K562 (cell line): ENCODE measurements around the gene DIS3L. TPM values are rescaled to one million over a fixed set of nuclear protein-coding genes. Genes with fewer than 3 reads are reported as not detected.

Source experiments
- ATAC-seq: fragments of 200-7000 bp; cut with Tn5 transposase; 3 replicates; pipeline ENCODE4 v1.9.1; 2020; ENCODE audit warnings: moderate library complexity
- BruUV-seq: library from RNA; stranded (reverse); fragments of 400-500 nt; replicated peaks from 2 replicates; lab custom pipeline; 2021; lab: Mats Ljungman, UMichigan
- CTCF ChIA-PET: fragments of 300-600 bp; formaldehyde crosslinking; extraction: SDS; loops from one replicate; lab custom pipeline; 2021; ENCODE audit warnings: low intra/inter-chr PET ratio; lab: Yijun Ruan, JAX
- POLR2A ChIA-PET: fragments of 300-600, 350-650 bp; sonication (Branson Sonifier 250); formaldehyde crosslinking; extraction: SDS; loops from one replicate; lab custom pipeline; 2021; ENCODE audit warnings: antibody characterized with exemption, inconsistent platforms; lab: Yijun Ruan, JAX
- DNase-seq, 4 experiments: peaks; one replicate each; pipeline versions ENCODE4 v3.0.0 to v3.0.0-alpha.2; 2011 to 2018; ENCODE audit warnings: low spot score in 3 of 4, mixed read lengths in 3 of 4; ENCODE audit errors: extremely low read depth in 1 of 4
- FAIRE-seq: peaks from 2 replicates; lab custom pipeline; 2011; peaks lifted over from hg19 to GRCh38; lab: Jason Lieb, UNC
- H2AFZ ChIP-seq: 2 replicates; pipeline ENCODE4 v1.6.0; 2011; ENCODE audit warnings: low read depth, low read length, control low read depth, inconsistent platforms
- H3K27ac ChIP-seq: fragments of 200-600 bp; 3 replicates; pipeline ENCODE4 v1.8.0; 2011; ENCODE audit warnings: low read depth, mild to moderate bottlenecking, control low read depth, inconsistent platforms, low read length, moderate library complexity, mixed read lengths; ENCODE audit errors: extremely low read depth
- H3K27me3 ChIP-seq, 2 experiments: fragments of 300-600 bp in 1 of 2; 2 replicates in 1 of 2; 3 replicates in 1 of 2; pipeline versions ENCODE4 v1.6.0 to v1.8.0; 2011; ENCODE audit warnings: inconsistent platforms in 2 of 2, low read length in 2 of 2, mild to moderate bottlenecking in 1 of 2, mixed read lengths in 1 of 2, moderate library complexity in 1 of 2; ENCODE audit not compliant: control insufficient read depth in 2 of 2, insufficient read depth in 2 of 2
- H3K36me3 ChIP-seq: fragments of 300-600 bp; 3 replicates; pipeline ENCODE4 v1.8.0; 2011; ENCODE audit warnings: mild to moderate bottlenecking, low read length, inconsistent platforms; ENCODE audit not compliant: control insufficient read depth, insufficient read depth
- H3K4me1 ChIP-seq, 2 experiments: fragments of 200-600 bp in 1 of 2; replicated peaks in 1 of 2; 2 replicates in 1 of 2; 3 replicates in 1 of 2; pipeline versions ENCODE4 v1.5.1 to v1.8.0; 2011; ENCODE audit warnings: inconsistent platforms in 2 of 2, low read length in 2 of 2, mild to moderate bottlenecking in 1 of 2, mixed read lengths in 1 of 2, moderate library complexity in 1 of 2; ENCODE audit not compliant: control insufficient read depth in 2 of 2, insufficient read depth in 2 of 2
- H3K4me2 ChIP-seq: 2 replicates; pipeline ENCODE4 v1.6.1; 2011; ENCODE audit warnings: low read length, control low read depth, inconsistent platforms, mixed read lengths; ENCODE audit not compliant: insufficient read depth
- H3K4me3 ChIP-seq: fragments of 200-600 bp; sonication (generic), shearing (Covaris generic); 2 replicates; pipeline ENCODE4 v1.5.1; 2016; ENCODE audit warnings: control low read depth, inconsistent platforms
- H3K79me2 ChIP-seq: fragments of 200-600 bp; 3 replicates; pipeline ENCODE4 v1.8.0; 2011; ENCODE audit warnings: low read length, inconsistent platforms; ENCODE audit not compliant: control insufficient read depth, insufficient read depth
- H3K9ac ChIP-seq, 2 experiments: 2 replicates each; pipeline versions ENCODE4 v1.6.0 to v1.6.1; 2011; ENCODE audit warnings: low read depth in 2 of 2, low read length in 2 of 2, control low read depth in 1 of 2, inconsistent platforms in 1 of 2, mild to moderate bottlenecking in 1 of 2, mixed read lengths in 1 of 2; ENCODE audit not compliant: insufficient read depth in 1 of 2
- H3K9me1 ChIP-seq: one replicate; pipeline ENCODE4 v1.6.0; 2011; ENCODE audit warnings: inconsistent platforms, mild to moderate bottlenecking, low read length, moderate library complexity; ENCODE audit not compliant: control insufficient read depth, insufficient read depth
- H3K9me3 ChIP-seq: replicated peaks from 2 replicates; pipeline ENCODE4 v1.5.1; 2011; ENCODE audit warnings: low read depth, low read length, inconsistent platforms; ENCODE audit not compliant: control insufficient read depth, insufficient read depth
- H4K20me1 ChIP-seq: replicated peaks from 2 replicates; pipeline ENCODE4 v1.6.1; 2011; ENCODE audit warnings: low read length, inconsistent platforms, mixed read lengths; ENCODE audit not compliant: control insufficient read depth, insufficient read depth
- EHMT2 ChIP-seq: fragments of 450-650 bp; IDR thresholded peaks from 2 replicates; pipeline ENCODE4 v1.6.1; 2018; ENCODE audit warnings: antibody characterized with exemption
- HMG20A ChIP-seq: fragments of 450-650 bp; formaldehyde crosslinking; conservative IDR thresholded peaks from 2 replicates; pipeline ENCODE4 v1.4.0; 2020; ENCODE audit warnings: mild to moderate bottlenecking, mixed read lengths
- KDM4B ChIP-seq, 2 experiments: fragments of 450-650 bp in 1 of 2; sonication (generic) in 1 of 2; IDR thresholded peaks; 2 replicates each; pipeline ENCODE4 v1.6.1; 2016 to 2017; ENCODE audit warnings: borderline replicate concordance in 2 of 2, antibody characterized with exemption in 1 of 2, low read depth in 1 of 2, mild to moderate bottlenecking in 1 of 2
- KLF1 ChIP-seq: fragments of 450-650 bp; IDR thresholded peaks from 2 replicates; pipeline ENCODE4 v1.6.1; 2016; ENCODE audit warnings: missing genetic modification characterization, missing compliant biosample characterization
- MYBL2 ChIP-seq, 2 experiments: fragments of 450-650 bp in 1 of 2; sonication (generic) in 1 of 2; formaldehyde crosslinking in 1 of 2; IDR thresholded peaks; 2 replicates each; pipeline versions ENCODE4 v1.6.1 to v1.8.1; 2017 to 2022; ENCODE audit warnings: borderline replicate concordance in 1 of 2, inconsistent platforms in 1 of 2, low read depth in 1 of 2, mild to moderate bottlenecking in 1 of 2, missing genetic modification reagents in 1 of 2, moderate library complexity in 1 of 2
- POLR2AphosphoS5 ChIP-seq: IDR thresholded peaks from 2 replicates; pipeline ENCODE4 v1.6.1; 2011; ENCODE audit warnings: mild to moderate bottlenecking, low read depth, low read length, moderate library complexity; ENCODE audit not compliant: control insufficient read depth, insufficient read depth
- RAD21 ChIP-seq, 2 experiments: fragments of 250-450 bp in 1 of 2; fragments of 450-650 bp in 1 of 2; sonication (Bioruptor Pico) in 1 of 2; formaldehyde crosslinking in 1 of 2; IDR thresholded peaks in 1 of 2; conservative IDR thresholded peaks in 1 of 2; 2 replicates each; pipeline versions ENCODE4 v1.4.0 to v1.8.0; 2020 to 2022; ENCODE audit warnings: mild to moderate bottlenecking in 2 of 2, moderate library complexity in 1 of 2
- SAP30 ChIP-seq: fragments of 200-600 bp; sonication (generic); IDR thresholded peaks from 2 replicates; pipeline ENCODE4 v1.6.1; 2012; ENCODE audit warnings: borderline replicate concordance, low read depth, mild to moderate bottlenecking, moderate library complexity, low read length, control low read depth, inconsistent platforms; ENCODE audit not compliant: insufficient read depth, poor library complexity, severe bottlenecking
- SMC3 ChIP-seq: conservative IDR thresholded peaks from 2 replicates; pipeline ENCODE4 v1.6.1; 2011; ENCODE audit warnings: low read depth, low read length, improper control_type of control experiment; ENCODE audit not compliant: insufficient read depth
- TEAD2 ChIP-seq: fragments of 450-650 bp; IDR thresholded peaks from 2 replicates; pipeline ENCODE4 v1.6.1; 2016; ENCODE audit warnings: missing genetic modification characterization, control low read depth, missing compliant biosample characterization
- ZNF3 ChIP-seq: fragments of 250-450 bp; sonication (Bioruptor Pico); IDR thresholded peaks from 2 replicates; pipeline ENCODE4 v1.5.0; 2021; ENCODE audit warnings: mild to moderate bottlenecking, moderate library complexity
- ZNF316 ChIP-seq: fragments of 450-650 bp; IDR thresholded peaks from 2 replicates; pipeline ENCODE4 v1.6.1; 2016
- WGBS: fragments of 100-300 bp; shearing (Covaris generic); methylation state at CpG from one replicate; pipeline ENCODE4 v1.1.6; 2016; ENCODE audit warnings: low coverage, mixed read lengths; ENCODE audit not compliant: insufficient coverage; ENCODE audit errors: missing lambda C conversion rate; 5-methylcytosine and 5-hydroxymethylcytosine counted together
- in situ Hi-C: fragments of 300-500 bp; cut with MboI; formaldehyde crosslinking; loops from 4 replicates; pipeline ENCODE4 v1.15.0; 2018; ENCODE audit warnings: inconsistent platforms, mixed read lengths
- intact Hi-C: fragments of 100-400 bp; cut with micrococcal nuclease; formaldehyde crosslinking; loops from 2 replicates; pipeline ENCODE4 v1.14.2; 2022
- polyA plus RNA-seq, 8 experiments: library from polyadenylated mRNA; depleted of rRNA in 4 of 8; stranded (reverse) in 5 of 8; unstranded in 3 of 8; fragments of >200 nt; fragmentation: Nextera tagmentation in 2 of 8; fragmentation: Illumina TruSeq in 1 of 8; extraction: Ambion mirVana in 2 of 8; extraction: Trizol in 1 of 8; gene quantifications; 2 replicates each; pipeline versions ENCODE4 v1.2.1 to v1.2.3, GENCODE V29; 2011 to 2014; ENCODE audit warnings: inconsistent platforms in 1 of 8, missing spikeins in 1 of 8
- total RNA-seq, 7 experiments: library from RNA; depleted of rRNA in 6 of 7; stranded (reverse); fragments of >200 nt in 6 of 7; fragmentation: Illumina TruSeq in 2 of 7; extraction: Trizol in 2 of 7; gene quantifications; 2 replicates each; pipeline versions ENCODE4 v1.2.1 to v1.2.3, GENCODE V29; 2011 to 2021; ENCODE audit warnings: low replicate concordance in 1 of 7
- TF ChIP-seq, protein P1 (sequence below), 2 experiments: fragments of 200-800 bp in 1 of 2; sonication (Bioruptor generic) in 1 of 2; sonication (generic) in 1 of 2; formaldehyde crosslinking in 1 of 2; IDR thresholded peaks in 1 of 2; conservative IDR thresholded peaks in 1 of 2; 2 replicates each; pipeline versions ENCODE4 v1.5.0 to v1.6.1; 2016 to 2020; ENCODE audit warnings: missing compliant biosample characterization in 1 of 2, missing genetic modification characterization in 1 of 2, missing genetic modification reagents in 1 of 2
- TF ChIP-seq, protein P2 (sequence below): IDR thresholded peaks from 3 replicates; pipeline ENCODE4 v1.6.1; 2011; ENCODE audit warnings: borderline replicate concordance, mild to moderate bottlenecking; ENCODE audit not compliant: insufficient read length, insufficient read depth
- TF ChIP-seq, protein P3 (sequence below), 2 experiments: fragments of 450-650 bp in 1 of 2; sonication (generic) in 1 of 2; formaldehyde crosslinking; conservative IDR thresholded peaks; 2 replicates each; pipeline versions ENCODE4 v1.4.0 to v1.8.1; 2020 to 2022; ENCODE audit warnings: mild to moderate bottlenecking in 1 of 2, missing genetic modification reagents in 1 of 2

Gene DIS3L
- total and polyA plus RNA-seq, 9 of the 15 experiments (the other 6 are each of a cell fraction or from before 2014, with no cell fraction given), result 5.9 to 34.6 (median 16.9) TPM

DNA sequence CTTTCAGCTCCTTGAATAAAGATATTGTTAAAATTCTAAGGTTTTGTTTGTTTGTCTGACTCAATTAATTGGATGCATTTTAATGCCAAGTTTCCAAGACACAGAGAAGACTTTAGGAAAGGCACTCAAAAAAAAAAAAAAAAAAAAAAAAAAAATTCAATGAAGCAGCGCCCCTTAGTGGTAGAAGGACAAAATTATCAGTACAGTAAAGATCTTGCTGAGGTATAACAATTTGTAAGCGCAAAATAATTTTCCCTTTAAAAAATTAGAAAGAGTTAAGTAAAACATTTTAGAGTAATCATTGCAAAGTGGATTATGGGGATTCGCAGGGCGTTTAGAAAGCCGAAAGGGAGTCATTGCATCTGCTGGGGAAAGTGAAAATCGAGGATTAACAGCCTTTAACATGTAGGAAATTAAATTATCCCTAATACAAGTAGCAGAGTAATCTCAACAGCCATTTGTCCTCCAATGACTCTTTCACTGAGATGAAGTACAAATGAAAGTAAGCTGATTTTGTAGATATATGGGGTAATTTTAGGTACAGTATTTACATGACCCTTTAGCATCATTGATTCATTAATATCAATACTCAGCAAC lies 5.8 kb upstream of the DIS3L start:
- no peaks in the 10 kb centered on the region for H3K36me3 ChIP-seq
- H3K27ac ChIP-seq, result no peak overlapping the region
- no peak overlapping the region for H3K4me3 ChIP-seq
- ChIA-PET CTCF (interaction anchor here (0.8 to 2.0 kb wide), 5 partner anchors 35 to 692 kb away, joined by 3 to 9 read pairs (median 4); no protein-coding TSS in a partner anchor), POLR2A (no interaction called here)
- no peaks in the 10 kb centered on the region for H3K9me3 ChIP-seq
- H3K27me3 ChIP-seq, result peaks cover 0 to 5% of the 10 kb centered on the region in 2 experiments; a peak in 2 of 5 replicates
- H3K9me1 ChIP-seq, result no peaks in the 10 kb centered on the region
- no peaks in the 10 kb centered on the region for H3K79me2 ChIP-seq
- 4% methylated on average over 5 of the region's 6 CpGs for WGBS
- intact Hi-C loops, result loop anchor here (5.0 to 10.0 kb wide), 3 partner anchors 35 to 305 kb away; partner anchors contain the start of gene MEGF11
- peaks cover 4 to 7% of the 10 kb centered on the region in 2 experiments; a peak in 4 of 5 replicates for H3K4me1 ChIP-seq
- no peak overlapping the region for H2AFZ ChIP-seq
- ATAC-seq, result peak; percentile 32; the same call in 1 of the 3 replicates
- H3K4me2 ChIP-seq, result no peak overlapping the region
- peak; percentile 79 for FAIRE-seq
- DNase-seq, result peak; percentile 28 to 47 (median 38)
- no TSS peak for BruUV-seq
- in situ Hi-C loops, result no loop called here
- peaks cover 3% of the 10 kb centered on the region; the same call in 1 of the 2 replicates for H4K20me1 ChIP-seq
- H3K9ac ChIP-seq, result no peak overlapping the region
- TF ChIP-seq TEAD2 (tag) (no peak), SMC3 (0 out of 2 replicates have a peak, but pooled peaks have one; percentile 33), ZNF316 (peak; percentile 14; the same call in 1 of the 2 replicates), MYBL2 (IDR thresholded peaks at IDR 0.05; ENCODE audit: low read depth) (no peak), MYBL2 (CRISPR knock-in tag; IDR thresholded peaks at IDR 0.05; ENCODE audit: borderline replicate concordance) (no peak), POLR2AphosphoS5 (no peak), SAP30 (no peak), ZNF3 (CRISPR knock-in tag) (no peak), EHMT2 (no peak), KLF1 (tag) (no peak), RAD21 (CRISPR knock-in tag; conservative IDR thresholded peaks at IDR 0.05 in 1 of 2, IDR thresholded peaks at IDR 0.05 in 1 of 2) (peak; percentile 41 to 42; a peak in 3 of 4 replicates), KDM4B (IDR thresholded peaks at IDR 0.05; ENCODE audit: borderline replicate concordance in 2 of 2, low read depth in 1 of 2) (no peak), HMG20A (no peak)
- TF ChIP-seq, protein P1, sequence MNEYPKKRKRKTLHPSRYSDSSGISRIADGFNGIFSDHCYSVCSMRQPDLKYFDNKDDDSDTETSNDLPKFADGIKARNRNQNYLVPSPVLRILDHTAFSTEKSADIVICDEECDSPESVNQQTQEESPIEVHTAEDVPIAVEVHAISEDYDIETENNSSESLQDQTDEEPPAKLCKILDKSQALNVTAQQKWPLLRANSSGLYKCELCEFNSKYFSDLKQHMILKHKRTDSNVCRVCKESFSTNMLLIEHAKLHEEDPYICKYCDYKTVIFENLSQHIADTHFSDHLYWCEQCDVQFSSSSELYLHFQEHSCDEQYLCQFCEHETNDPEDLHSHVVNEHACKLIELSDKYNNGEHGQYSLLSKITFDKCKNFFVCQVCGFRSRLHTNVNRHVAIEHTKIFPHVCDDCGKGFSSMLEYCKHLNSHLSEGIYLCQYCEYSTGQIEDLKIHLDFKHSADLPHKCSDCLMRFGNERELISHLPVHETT (CRISPR knock-in tag; conservative IDR thresholded peaks at IDR 0.05 in 1 of 2, IDR thresholded peaks at IDR 0.05 in 1 of 2), result no peak
- TF ChIP-seq, protein P2, sequence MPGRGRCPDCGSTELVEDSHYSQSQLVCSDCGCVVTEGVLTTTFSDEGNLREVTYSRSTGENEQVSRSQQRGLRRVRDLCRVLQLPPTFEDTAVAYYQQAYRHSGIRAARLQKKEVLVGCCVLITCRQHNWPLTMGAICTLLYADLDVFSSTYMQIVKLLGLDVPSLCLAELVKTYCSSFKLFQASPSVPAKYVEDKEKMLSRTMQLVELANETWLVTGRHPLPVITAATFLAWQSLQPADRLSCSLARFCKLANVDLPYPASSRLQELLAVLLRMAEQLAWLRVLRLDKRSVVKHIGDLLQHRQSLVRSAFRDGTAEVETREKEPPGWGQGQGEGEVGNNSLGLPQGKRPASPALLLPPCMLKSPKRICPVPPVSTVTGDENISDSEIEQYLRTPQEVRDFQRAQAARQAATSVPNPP, result no peak
- TF ChIP-seq, protein P3, sequence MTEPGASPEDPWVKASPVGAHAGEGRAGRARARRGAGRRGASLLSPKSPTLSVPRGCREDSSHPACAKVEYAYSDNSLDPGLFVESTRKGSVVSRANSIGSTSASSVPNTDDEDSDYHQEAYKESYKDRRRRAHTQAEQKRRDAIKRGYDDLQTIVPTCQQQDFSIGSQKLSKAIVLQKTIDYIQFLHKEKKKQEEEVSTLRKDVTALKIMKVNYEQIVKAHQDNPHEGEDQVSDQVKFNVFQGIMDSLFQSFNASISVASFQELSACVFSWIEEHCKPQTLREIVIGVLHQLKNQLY (CRISPR knock-in tag; conservative IDR thresholded peaks at IDR 0.05), result no peak
